ENCODE data around the gene FRMPD3.
"Not testable (repeated sequence)": the region's sequence is repeated elsewhere in the genome, so short reads cannot be mapped to it uniquely, and the experiment has no call there.

The FRMPD3 gene

GRCh38 chrX:107448998-107449835 lies at the start of gene FRMPD3:
TSS of gene FRMPD3 (plus strand) at chrX:107449652. CDS start at chrX:107526589, 76,937 bp downstream.
- DNase-seq, result no peak

DNA sequence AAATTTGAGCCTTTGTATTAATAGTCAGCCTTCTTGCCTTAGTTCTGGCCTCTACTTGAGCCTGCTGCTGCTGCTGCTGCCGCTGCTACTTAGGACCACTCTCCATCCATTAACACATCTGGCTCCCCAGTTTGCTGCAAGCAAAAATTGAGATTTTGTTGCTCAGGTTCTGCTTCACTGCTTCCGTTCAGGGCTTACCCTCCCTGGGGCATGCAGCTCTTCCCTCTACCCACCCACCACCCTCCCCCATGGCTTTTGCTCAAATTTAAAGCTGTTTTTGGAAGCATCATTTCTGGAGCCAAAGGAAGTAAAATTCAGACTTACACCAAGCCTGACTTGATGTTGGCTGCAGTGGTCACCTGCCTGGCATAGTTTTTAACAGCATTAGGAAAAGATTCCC lies 28.9 kb upstream of the FRMPD3 start:
- DNase-seq, result no peak

DNA sequence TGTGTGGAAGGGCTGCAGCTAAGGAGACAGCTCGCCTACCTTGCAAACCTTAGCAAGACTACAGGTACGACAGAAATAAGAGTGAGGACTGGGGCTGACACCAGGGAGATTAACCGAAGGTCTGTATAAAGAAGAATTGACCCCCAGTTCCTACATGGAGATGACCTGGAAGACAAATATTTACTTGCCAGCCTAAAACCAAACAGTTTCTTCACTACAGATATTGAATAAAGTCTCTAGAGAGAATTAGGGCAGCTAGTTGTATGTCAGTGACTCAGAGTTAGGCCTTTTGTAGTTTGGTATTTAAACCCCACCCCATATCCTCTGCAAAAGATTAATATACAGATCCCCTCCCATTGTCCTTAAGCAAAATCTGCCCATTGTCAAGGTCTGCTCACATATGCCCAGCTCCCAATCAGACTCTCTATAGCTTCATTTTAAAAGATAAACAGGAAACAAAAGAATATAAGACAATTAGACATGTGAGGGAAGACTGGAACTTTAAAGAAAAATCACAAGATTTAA lies 28.1 kb upstream of the FRMPD3 start:
- DNase-seq, result no peak

GRCh38 chrX:107429090-107429489 lies 20.4 kb upstream of the FRMPD3 start:
- peak; percentile 51 for DNase-seq

- DNase-seq, result no peak
Observed at GRCh38 chrX:107440187-107440586, 9.3 kb upstream of the FRMPD3 start.

GRCh38 chrX:107440692-107441091 lies 8.8 kb upstream of the FRMPD3 start:
- no peak for DNase-seq

GRCh38 chrX:107442914-107443527 lies 6.4 kb upstream of the FRMPD3 start:
- no peak for DNase-seq

- DNase-seq, result no peak
Observed at GRCh38 chrX:107445146-107445545, 4.3 kb upstream of the FRMPD3 start.

DNA sequence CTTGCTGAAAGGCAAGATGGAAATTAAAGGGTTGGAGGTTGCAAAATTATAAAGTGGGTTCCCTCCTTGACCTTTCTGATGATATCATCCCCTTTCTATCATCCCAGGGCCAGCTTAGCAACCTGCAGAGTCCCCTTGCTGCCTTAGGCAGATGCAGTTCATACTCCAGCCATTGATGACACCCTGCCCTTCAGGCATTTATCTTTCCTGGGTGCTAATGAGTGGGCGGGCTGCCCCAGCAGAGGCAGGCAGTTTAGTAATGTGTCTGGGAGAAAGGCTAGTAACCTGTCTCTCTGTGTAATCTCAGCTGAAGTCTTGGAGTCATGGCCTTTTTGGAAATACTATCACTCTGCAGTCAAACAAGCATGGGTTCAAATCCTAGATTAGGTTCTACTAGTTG lies 3.8 kb upstream of the FRMPD3 start:
- no peak for DNase-seq

GRCh38 chrX:107447642-107448041 lies 1.8 kb upstream of the FRMPD3 start:
- DNase-seq, result no peak

GRCh38 chrX:107448625-107448997 lies 841 bp upstream of the FRMPD3 start:
- no peak for DNase-seq

- no peak for DNase-seq
Observed at GRCh38 chrX:107450823-107451509, 1.5 kb downstream of the FRMPD3 start.

DNA sequence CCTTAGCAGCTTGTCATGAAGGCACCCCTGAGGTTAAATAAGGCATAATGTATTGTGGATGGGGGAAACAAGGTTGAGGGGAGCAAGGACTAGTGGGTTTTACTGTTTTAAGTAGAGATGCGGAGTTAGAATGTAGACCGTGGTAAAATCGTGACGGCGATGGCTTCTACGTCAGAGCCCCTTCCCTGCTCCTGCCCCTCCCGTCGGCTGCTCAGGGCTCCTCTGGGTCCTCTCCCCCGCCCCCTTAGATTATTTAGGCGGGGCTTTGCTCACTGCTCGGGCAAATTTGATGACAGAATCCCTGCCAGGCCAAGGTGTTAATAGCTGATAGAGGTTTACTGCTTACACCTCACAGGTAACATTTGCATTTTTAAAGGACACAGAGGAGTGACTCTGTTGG lies 2.3 kb downstream of the FRMPD3 start:
- no peak for DNase-seq

GRCh38 chrX:107452581-107452980 lies 3.1 kb downstream of the FRMPD3 start:
- DNase-seq, result no peak

GRCh38 chrX:107454302-107454701 lies 4.8 kb downstream of the FRMPD3 start:
- no peak for DNase-seq

- DNase-seq, result no peak
Observed at GRCh38 chrX:107457289-107457688, 7.8 kb downstream of the FRMPD3 start.

GRCh38 chrX:107465932-107466620 lies 16.6 kb downstream of the FRMPD3 start:
- no peak for DNase-seq

DNA sequence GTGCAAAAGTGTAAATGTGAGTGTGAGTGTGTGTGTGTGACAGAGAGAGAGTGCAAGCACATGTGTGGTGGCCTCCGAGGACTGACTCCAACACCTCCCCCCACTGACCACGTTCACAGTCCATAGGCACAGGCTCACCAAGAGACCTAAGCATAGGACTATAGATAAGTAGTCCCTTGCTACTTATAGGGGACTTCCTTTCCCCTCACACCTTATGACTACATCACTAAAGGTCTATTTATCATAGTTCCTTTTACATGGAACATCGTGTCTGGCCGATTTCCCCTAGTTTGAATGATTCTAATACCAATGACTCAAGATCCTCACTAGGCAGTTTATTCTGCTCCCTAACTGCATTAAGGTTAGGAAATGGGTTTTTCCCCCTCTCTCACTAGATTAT lies 17.8 kb downstream of the FRMPD3 start:
- DNase-seq, result no peak

- DNase-seq, result no peak
Observed at GRCh38 chrX:107470198-107470597, 20.7 kb downstream of the FRMPD3 start.

- DNase-seq, result no peak
Observed at GRCh38 chrX:107470971-107471370, 21.5 kb downstream of the FRMPD3 start.

DNA sequence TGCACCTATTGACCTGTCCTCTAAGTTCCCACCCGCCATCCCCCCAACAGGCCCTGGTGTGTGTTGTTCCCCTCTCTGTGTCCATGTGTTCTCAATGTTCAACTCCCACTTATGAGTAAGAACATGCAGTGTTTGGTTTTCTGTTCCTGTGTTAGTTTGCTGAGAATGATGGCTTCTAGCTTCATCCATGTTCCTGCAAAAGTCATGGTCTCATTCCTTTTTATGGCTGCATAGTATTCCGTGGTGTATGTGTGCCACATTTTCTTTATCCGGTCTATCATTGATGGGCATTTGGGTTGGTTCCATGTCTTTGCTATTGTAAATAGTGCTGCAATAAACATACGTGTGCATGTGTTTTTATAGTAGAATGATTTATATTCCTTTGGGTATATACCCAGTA lies 22.0 kb downstream of the FRMPD3 start:
- not testable (repeated sequence) for DNase-seq

DNA sequence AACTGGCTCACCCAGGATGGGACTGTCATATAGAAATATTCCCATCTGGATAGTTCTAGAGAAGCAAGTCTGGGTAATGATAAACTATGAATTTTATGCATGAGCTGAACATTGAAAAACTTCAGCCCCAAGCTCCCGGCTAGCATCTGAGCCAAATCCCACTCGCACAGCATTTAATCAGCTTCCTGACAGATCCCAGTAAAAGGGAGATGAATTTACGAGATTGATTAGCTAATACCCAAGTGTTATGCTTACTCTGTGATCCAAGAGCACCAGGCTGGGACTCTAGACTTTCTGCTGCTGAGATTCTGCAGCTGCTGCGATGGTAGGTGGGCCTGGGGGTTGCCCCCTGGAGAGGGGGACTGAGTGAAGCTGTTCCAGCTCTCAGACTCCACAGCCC lies 28.0 kb downstream of the FRMPD3 start:
- no peak for DNase-seq

DNA sequence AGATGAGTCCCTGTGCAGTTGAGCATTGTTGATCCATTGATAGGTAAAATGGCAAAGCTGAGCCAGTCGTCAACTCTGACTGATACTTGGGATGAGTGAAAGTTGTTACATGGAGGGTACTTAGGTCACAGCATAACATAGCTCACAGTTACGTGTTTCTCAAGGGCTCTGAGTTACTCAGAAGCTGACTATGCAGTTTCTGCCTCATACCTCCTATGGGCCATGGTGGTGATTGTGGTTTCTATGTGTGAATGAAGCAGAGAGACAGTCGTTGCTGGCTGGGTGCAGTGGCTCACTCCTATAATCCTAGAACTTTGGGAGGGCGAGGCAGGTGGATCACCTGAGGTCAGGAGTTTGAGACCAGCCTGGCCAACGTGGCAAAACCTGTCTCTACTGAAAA lies 30.8 kb downstream of the FRMPD3 start:
- DNase-seq, result no peak
